DMS53 (cell line): Measurements from ENCODE around the gene NTRK2.
"Not testable (repeated sequence)": the region's sequence is repeated elsewhere in the genome, so short reads cannot be mapped to it uniquely, and the experiment has no call there.

Experiments used
- DNase-seq: peaks from one replicate; lab custom pipeline; 2025; lab: John Stamatoyannopoulos, UW

Gene NTRK2

DNA sequence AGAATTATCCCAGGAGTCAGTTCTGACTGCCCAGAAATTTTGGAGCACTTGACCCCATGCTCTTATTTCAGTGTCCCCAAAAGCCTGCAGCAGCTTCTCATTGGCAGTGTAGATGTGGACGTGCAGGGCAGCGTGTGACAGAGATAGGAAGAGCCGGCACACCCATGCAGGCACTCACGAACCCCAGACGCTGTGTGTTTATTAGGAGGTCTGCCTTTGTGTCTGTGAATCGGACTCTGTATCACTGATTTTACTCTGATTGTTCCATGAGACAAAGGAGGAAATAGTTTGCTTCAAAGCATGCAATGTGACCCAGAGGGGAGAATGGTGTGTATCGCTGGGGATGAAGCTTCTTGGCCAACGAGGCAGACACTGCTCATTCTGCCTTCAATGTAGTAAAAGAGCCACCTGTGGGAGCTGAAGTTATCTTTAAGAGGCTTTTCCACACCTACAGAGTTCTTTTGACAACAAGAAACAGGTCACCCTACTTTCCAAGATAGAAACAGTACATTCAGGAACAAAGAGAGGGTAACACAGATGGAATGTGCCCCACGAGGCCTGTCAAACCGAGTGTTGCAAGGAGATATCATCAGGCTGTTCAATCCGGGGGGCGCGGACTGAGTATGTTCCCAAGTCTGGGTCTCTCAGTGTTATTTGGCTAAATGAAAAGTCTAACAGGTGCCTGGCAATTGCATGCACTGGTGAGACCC, 224.0 kb downstream of the NTRK2 start:
- DNase-seq, result no peak

DNA sequence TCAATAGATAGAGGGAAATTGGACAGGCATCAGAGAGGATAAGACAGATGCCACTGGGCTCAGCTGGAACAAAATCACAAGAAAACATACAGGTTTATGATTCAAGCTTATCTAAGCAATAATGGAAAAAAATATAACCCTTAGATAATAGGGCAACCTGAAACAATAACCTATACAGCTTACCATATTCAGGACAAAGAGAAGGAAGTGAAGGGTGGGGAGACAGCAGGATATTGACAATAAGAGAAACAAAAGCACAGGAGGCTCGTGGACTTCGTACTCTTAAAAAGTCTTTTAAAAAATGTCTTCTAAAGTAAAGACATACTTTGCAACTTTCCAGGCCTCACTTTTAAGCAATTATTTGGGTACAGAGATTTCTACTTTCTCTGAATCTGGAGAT, 225.3 kb downstream of the NTRK2 start:
- DNase-seq, result no peak

DNA sequence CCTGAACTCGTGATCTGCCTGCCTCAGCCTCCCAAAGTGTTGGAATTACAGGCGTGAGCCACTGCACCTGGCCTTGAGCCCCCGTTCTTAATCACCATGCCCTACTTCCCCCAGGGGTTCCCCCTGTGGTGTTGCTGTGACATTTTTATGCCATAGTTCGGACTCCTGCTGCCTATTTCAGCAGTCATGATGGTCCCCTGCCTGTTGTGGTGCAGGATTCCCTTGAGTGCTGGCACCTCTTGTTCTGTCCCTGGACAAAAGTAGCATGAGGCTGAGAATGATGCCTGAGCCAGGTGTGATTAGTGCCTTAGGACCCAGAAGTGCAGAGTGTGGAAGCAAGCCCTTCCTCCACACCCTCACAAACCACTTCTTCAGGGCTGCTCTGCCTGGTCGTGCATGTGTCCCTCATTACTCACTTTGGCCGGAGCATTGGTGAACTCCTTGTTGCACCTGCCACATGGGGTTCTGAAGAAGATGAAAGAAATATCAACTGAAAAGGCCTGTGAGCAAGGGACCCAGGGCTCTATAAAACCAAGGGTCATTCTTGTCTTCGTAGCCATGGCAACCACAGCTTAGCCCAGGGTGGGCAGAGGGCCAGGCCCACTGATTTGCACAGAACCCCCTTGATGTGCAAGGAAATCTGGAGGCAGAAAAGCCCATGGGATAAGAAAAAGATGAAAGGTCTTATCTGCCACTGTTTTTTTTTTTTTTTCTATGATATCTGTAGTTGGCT, 228.0 kb downstream of the NTRK2 start:
- no peak for DNase-seq

DNA sequence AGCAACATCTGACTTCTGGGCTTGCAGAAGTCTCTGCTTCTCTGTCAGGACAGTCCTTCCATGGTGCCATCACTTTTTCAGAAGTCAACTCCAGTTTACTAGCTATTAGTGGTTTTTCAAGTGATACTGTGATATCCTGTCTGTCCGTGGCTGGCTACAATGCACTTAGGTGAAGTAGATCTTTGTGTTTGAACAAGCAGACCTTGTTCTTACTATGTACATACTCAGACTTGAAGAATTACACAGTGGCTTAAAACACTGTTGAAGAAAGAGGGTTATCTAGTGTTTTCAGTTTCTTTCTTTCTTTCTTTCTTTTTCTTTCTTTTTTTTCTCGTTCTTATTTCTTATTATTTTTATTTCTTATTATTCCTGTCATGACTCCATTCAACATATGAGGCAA, 228.7 kb downstream of the NTRK2 start:
- no peak for DNase-seq

DNA sequence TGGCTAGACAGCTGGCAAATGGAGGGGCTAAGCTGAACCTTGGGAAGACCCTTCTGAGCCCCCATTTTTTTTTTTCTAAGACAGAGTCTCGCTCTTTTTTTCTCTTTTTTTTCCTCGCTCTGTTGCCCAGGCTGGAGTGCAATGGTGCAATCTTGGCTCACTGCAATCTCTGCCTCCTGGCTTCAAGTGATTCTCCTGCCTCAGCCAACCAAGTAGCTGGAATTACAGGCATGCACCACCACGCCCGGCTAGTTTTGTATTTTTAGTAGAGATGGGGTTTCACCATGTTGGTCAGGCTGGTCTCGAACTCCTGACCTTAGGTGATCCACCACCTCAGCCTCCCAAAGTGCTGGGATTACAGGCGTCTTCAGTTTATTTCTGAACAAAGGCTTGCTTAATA, 229.1 kb downstream of the NTRK2 start:
- DNase-seq, result not testable (repeated sequence)

DNA sequence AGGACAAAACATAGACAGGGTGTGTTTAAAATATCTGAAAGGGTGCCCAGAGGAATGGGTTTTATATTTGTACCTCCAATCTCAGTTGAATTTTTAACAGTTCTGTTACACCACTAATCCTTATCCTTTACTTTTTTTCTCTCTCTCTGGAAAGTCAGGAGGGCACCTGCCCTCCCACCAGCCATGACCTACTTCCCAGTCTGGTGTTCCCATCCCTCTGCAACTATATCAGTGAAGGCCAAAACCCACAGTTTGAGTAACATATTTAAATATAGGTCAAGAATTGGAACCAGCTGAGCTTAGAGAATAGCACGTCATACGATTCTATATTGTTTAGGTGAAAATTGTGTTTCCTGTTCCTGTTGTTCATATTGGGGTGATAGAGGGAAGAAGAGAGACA, 229.8 kb downstream of the NTRK2 start:
- no peak for DNase-seq

DNA sequence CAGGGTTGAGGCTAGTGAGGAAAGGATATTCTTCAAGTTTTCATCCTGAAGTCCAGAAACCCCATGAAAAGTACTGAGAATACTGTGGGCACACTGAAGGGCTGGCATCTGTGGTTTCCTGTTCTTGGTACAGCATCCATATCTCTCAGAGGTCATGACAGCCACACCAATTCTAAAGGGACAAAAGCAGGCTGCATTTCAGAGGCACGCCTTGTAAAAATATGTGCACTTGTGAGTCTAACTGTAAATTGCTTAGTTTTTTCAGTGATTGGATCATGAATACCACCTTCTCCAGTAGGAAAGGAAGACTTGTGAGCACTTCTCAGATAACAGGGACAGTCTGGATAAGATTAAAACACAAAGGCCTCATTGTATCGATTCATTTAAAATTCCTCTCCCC, 230.9 kb downstream of the NTRK2 start:
- DNase-seq, result no peak

DNA sequence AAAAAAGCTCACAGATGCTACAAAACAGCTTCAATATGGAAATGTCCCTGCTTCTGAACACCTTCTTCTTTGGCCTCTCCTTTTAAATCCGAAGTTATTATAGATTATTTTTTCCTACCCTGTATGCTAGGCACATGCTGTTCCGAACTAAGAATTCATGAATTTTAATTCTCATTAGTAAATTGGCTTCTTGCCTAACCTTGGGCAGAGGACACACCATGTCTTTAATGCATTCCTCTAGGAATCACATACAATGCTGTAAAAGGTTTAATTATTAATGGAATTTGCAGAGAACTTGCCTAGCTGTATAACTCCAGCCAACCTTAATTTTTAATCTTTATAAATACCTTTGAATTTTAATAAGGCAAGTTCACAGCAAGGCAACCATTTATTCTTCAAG, 234.4 kb downstream of the NTRK2 start:
- no peak for DNase-seq

DNA sequence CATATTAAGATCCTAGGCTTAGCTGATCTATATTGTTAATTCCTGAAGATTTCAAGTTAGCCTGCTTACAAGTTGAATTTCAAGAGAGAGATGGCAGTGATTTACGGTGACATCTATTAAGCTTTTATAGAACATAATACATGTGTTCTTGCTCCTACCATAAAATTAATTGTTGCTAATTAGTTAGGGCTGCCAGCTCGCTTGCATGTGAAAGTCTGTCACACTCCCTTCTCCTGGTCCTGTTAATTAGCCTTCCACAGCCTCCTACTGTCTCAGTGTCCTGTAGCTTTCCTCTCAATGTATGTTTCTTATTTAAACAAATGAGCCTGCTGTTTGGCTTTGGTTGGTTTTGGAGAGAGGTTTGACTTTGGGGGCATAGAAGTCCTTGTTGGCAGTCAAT, 247.2 kb downstream of the NTRK2 start:
- no peak for DNase-seq

DNA sequence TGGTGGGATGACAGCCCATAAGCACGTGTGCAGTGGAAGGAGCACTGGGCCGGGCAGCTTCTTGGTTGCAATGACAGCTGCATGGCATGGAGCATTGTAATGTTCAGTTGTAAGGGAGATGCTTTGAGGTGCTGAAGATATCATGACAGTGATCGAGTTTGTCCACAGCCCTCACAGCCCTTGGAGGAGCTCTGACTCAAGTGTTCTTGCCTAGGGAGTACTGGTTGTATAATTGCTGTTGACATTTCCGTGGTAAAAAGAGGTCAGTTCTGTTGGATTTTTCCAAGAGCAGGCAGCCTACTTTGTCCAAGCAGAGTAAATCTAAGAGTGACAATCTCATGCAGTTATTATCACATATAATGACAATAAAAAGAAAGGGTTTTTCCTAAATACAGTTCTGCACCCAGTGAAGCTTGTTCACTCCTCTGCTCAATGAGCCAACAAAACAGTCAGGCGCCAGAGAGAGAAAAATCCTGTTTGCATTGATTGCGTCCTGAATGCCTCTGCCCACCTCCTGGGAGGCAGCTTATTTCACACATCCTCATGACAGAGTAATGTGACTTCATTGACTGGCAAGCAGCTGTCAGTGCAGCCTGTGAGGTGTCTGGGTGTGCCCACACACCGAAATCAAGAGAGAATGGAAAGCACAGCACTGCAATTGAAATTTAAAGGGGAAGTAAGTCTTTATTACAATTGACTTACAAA, 248.0 kb downstream of the NTRK2 start:
- no peak for DNase-seq

DNA sequence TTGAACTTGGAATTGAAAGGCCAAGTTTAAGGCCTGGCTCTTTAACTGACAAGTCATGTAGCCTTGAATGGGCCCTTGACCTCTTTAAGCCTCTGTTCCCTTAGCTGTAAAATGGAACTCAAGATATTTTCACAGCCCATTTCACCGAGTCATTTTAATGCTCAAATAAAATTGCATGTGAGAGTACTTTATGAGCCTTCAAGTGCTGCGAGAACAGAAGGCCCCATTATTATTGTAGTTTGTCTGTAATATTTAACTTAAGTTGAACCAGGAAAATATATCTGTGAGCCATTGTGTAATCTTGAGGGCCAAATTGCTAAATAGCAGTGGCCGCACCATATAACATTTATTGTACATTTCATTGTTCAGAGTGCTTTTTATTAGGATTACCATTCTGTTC, 249.9 kb downstream of the NTRK2 start:
- no peak for DNase-seq

DNA sequence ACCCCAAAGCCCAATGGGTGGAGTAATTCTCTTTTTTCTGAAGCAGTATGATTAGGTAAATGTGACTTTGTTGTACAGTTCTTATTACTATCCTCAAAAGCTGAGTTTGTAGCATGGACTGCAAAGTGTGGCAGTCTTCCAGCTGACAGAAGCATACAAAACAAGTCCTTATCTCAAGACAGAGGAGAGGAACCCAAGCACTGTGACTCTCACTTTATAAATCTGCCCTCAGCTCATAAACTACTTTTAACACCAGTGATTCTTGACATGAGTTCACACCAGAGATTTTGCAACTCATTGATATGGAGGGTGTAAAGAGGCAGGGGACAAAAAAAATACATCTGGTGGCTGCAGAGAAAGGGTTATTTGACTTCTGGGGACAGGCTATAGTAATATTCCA, 251.6 kb downstream of the NTRK2 start:
- no peak for DNase-seq

DNA sequence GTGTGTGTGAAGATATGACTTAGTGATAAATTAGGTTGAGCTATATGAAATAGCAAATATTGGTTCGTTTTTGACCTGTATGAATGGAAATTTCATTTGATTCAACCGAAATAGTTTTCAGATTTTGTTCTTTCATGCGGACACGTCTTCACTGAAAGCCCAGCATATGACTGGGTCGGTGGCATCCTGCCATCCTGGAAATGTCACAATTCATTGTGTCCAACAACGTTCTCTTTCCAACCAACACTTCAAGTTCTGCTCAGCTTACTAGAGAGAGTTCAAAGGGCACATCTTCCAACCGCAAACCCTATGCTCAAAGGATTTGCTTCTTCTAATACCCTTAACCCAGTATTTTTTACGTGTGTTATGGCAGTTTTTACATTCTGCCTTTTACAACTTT, 252.5 kb downstream of the NTRK2 start:
- DNase-seq, result no peak

DNA sequence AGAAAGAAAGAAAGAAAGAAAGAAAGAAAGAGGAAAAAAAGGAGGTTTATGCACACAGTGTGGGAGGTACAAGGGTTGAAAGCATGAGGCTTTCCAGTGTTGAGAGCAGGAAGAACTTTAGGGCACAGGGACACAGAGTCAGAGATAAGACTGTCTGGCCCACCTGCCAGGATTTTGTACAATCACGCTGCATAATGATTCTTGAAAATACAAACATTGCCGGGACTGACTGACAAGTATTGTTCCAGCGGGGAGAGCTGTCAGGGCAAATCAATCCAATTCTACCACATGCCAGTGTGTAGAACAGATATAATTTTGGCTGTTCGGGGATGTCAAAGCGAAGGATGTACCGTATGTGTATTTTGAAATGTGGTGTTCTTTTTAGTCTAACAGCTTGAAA, 254.7 kb downstream of the NTRK2 start:
- DNase-seq, result no peak

DNA sequence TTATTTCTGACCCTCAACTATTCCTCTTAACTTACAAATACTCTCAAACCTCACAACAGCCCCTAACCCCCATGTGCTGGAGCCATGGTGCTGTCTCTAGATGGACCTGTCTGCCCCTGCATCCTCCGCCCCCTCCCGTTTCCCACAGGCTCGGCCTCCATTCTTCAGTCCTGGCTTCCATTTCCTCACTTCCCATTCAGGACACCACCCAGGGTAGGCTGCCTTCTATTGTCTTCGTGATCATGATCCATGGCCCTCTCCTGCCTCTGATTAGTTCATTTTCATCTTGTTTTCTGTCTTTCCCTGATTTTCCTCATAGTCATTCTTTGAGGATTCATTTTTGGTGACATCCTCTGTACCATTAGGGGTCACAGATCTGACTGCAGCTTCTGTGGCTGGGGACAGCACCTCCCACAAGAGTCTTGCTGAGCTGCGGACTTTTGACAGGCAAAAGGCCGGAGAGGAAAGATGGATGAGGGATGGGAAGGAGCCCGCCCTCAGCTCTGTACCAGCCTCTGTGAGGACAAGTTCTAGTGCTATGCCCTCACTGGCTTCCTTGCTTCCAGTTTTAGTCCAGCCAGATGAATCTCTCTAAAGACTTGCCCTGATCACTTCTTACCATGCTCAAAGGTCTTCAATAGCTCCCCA, 255.8 kb downstream of the NTRK2 start:
- DNase-seq, result no peak

DNA sequence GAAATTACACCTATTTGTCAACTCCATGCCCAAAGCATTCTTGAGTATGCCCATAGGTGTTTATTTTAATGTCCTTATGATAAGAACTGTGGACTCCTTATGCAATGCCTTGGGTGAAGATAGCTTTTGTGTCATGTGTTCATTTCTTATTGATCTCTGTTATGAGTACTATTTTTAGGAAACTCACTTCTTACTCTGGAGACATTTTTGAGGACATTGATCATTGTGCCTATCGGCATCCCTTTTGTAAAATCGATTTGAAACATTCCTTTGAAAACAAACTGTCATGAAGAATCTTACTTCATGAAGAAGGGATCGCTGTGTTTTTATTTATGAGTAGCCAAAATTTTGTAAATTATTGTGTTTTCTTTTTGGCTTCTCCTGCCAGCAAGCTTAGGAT, 257.3 kb downstream of the NTRK2 start:
- no peak for DNase-seq

DNA sequence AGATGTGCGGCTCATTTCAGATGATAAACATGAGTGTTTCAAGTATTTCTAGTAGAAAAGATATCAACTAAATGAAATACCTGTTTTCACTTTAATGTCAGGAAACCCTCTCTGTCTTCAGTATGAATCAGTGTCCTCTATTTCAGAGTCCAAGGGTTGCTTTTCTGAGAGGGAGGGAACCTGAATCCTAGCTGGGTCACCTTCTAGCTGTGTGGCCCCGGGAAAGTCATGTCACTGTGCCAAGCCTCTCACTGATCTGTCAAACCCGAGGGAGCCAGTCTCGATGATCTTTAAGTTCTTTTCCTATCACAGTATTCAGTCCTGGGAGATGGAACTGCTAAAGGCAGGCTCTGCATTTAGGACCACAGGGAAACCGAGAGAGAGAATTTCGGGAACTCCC, 258.9 kb downstream of the NTRK2 start:
- DNase-seq, result no peak

DNA sequence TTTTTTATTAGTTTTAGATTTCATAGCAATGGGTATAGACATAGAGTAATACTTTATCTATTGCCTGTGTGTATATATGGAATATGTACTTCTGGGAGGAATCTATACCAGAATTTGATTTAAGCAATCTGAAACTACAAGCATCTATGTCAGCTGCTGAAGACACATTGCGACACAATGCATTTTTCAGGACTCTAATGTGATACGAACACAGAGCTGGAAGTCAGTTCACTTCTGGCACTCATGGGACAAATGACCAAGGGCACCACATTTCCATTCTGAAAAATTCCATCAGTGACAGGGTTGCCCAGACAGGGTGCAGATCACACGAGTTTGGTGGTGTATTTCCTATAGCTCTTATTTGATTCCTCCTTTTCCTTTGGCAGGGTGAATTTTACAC, 259.5 kb downstream of the NTRK2 start:
- no peak for DNase-seq

DNA sequence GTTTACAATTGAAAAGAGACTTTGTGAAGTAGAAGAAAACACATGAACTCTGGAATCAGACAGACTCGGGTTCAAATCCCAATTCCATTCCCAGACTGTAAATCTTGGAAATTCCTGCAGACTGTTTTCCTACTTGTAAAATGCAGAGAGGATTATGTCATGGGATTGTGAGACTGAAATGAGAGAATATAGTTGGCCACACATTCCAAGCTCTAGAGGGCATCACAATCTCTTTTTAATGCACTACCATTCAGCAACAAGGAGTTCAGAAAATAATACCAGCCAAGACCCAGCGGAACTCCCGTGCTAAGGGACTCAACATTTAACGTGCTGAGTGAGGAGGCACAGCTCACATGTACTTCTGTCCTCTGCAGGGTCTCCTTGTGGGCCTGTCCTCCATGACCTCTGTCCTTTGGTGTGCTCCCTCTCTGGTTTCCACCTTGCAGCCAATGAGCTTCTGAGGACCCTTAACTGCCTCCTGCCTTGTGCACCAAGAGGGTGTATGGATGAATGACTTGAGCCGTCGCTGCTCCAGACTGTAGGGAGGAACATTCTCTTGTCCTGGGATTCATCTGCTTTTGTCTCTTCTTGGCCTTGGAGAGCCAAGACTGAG, 263.5 kb downstream of the NTRK2 start:
- DNase-seq, result no peak

DNA sequence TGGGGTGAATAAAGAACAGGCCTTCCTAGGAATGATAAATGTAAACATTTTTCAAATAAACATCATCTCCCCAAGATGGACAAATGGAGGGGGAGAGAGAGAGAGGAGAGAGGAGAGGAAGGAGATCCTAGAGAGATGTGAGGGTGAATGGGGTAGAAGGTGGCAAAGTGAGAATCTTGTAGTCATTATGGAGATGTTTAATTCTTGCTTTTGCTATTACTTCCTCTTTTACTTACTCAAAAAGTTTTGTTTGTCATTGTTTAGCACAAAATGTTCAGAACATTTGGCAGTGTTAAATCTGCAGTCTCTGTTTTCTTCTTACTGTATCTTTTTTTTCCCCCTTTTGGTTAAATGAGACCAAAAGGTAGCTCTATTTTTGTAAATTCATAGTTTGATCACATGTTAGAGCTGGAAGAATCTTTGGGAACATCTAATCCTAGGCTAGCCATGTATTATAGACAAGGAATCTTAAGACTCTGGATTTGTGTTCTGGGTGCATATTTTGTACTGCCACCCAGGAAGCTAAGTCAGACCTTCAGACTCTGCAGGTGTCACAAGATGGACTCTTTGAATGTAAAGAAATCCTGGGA, 266.1 kb downstream of the NTRK2 start:
- DNase-seq, result no peak

DNA sequence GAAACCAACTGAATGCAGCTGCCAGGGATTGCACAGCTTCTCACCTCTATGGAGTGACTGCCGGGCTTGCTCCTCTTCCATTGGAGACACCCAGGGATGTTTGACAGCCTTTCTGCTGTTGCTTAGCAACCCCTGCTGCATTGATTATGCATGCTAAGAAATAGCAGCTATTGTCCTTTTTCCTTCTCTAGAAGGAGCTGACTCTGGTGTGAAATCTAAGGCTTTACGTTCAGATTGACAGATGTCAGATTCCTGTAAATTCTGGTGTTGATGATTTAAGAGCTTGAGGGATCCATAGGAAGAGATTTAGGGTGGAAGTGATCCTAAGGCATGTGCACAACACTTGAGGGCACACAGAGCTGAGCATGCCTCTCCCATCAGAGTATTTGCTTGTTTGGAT, 267.7 kb downstream of the NTRK2 start:
- no peak for DNase-seq

DNA sequence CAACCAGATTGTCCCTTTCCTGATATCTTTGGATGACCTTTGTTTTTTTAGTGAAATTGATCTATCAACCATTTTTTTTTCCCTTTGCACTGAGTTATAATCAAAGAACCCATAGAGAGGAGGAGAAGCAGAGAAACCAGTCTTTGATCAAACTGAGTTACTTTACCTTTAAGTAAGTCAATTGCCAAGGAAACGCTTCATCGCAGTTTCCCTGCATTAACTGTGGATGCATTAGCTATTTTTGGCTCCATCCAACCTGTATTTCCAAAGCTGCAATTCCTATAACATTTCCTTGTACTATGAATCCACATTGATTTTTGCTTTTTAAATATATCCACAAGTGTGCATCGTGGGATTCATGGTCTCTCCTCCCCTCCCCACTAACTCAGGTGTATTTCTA, 268.1 kb downstream of the NTRK2 start:
- no peak for DNase-seq
